Right lobe of liver (tissue), 6 donors: ENCODE measurements around the gene CORO1A. TPM values are rescaled to one million over a fixed set of nuclear protein-coding genes. Genes with fewer than 3 reads are reported as not detected.

ENCODE experiments used
- ATAC-seq, 4 donors: fragments of 200-7000 bp; cut with Tn5 transposase; one replicate each; pipeline ENCODE4 v1.9.1; 2020; ENCODE audit warnings: mild to moderate bottlenecking in 4 of 4, moderate library complexity in 4 of 4
- DNase-seq, 3 donors: peaks; one replicate each; pipeline ENCODE4 v3.0.0-alpha.2; 2020
- H3K27ac ChIP-seq, 3 donors: fragments of 200-600 bp; one replicate each; pipeline ENCODE4 v1.8.0; 2022
- H3K27me3 ChIP-seq, 2 donors: fragments of 200-600 bp; one replicate each; pipeline ENCODE4 v1.8.0; 2022
- H3K36me3 ChIP-seq, 4 donors: fragments of 200-600 bp; sonication (generic) in 1 of 4; one replicate each; pipeline versions ENCODE4 v1.5.1 to v1.8.0; 2017 to 2022; ENCODE audit warnings: control low read depth in 1 of 4
- H3K4me1 ChIP-seq, 4 donors: fragments of 200-600 bp; sonication (generic) in 1 of 4; one replicate each; pipeline versions ENCODE4 v1.5.1 to v1.8.0; 2017 to 2022; ENCODE audit warnings: control low read depth in 1 of 4
- H3K4me3 ChIP-seq, 3 donors: fragments of 200-600 bp; one replicate each; pipeline ENCODE4 v1.8.0; 2022
- H3K9me3 ChIP-seq, 4 donors: fragments of 200-600 bp; sonication (generic) in 1 of 4; one replicate each; pipeline versions ENCODE4 v1.5.1 to v1.8.0; 2017 to 2022; ENCODE audit warnings: control low read depth in 1 of 4
- POLR2A ChIP-seq: fragments of 450-650 bp; IDR thresholded peaks from one replicate; pipeline ENCODE4 v1.6.1; 2017; ENCODE audit warnings: antibody characterized with exemption, mild to moderate bottlenecking
- WGBS: methylation state at CpG from one replicate; pipeline ENCODE4 v1.1.6; 2018; ENCODE audit warnings: low coverage, low lambda C conversion rate; ENCODE audit not compliant: insufficient coverage; ENCODE audit errors: missing lambda C conversion rate; 5-methylcytosine and 5-hydroxymethylcytosine counted together
- intact Hi-C, 2 donors: fragments of 100-400 bp; cut with DNase I; formaldehyde crosslinking; loops; one replicate each; pipeline versions ENCODE4 v1.11.2 to v1.14.1; 2022
- total RNA-seq, 6 experiments: library from RNA; depleted of rRNA in 2 of 6; stranded (reverse); fragments of >200 nt in 2 of 6; fragmentation: NEBNext Ultra II Directional in 3 of 6; extraction: Animal tissue kit (Norgen Biotek cat#: 25700) in 3 of 6; gene quantifications; one replicate each; pipeline versions ENCODE4 v1.1.0 to v1.2.4, GENCODE V29; 2016 to 2023
- TF ChIP-seq, protein P1 (sequence below), 4 donors: fragments of 200-600 bp in 3 of 4; fragments of 450-650 bp in 1 of 4; IDR thresholded peaks; one replicate each; pipeline versions ENCODE4 v1.5.1 to v1.8.0; 2016 to 2022; ENCODE audit warnings: antibody characterized with exemption in 4 of 4, mild to moderate bottlenecking in 2 of 4
- donor health status: DM: no; HTN: yes; CAD: no.
- donor health status: DM: no; HTN: no; CAD: no.
- donor health status: DM: no; HTN: no; CAD: no.
- donor health status: DM: no; HTN: yes; CAD: no.
- donor health status: DM: no; HTN: yes; CAD: no.

CORO1A gene
- total RNA-seq, 6 experiments from 2014 or later: 7.0 to 15.2 (median 7.9) TPM

DNA sequence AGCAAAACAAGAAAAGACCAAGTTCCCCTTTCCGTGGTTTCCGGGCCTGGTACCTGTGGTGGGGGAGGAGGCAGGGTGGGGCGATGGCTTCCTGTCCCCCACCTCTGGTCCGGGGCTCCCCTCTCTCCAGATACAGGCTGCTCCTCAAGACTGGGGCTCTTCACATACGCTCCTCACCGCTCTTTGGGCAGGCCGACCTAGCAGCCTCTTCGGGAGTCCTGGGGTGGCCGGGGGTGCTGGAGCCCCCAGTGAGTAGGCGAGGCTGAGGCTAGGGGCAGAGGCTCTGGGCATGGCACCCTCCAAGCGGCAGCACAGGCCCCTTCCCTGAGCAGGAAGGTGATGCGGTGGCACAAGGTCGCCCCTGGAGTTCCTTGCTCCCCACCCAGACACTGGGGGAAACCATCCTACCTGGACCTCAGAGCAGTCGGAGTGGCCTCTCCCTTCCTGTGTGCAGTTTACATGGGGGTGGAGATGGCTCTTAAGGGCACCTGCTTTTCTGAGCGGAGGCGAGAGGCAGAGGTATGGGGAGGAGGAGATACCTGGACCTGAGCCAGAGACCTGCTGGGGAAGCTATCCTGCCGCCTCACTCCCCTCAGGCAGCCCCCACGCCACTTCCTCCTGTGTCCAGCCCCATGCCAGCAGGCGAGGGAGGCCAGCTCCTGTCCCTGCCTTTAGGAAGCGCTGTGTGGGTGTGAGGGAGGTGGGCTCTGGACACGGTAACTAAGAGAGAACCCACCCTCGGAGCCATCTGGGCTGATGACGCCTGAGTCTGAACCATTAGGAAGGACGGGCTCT is 891 bp downstream of the CORO1A start:
- no peaks in the 10 kb centered on the region for H3K9me3 ChIP-seq
- DNase-seq (peak; percentile 48 to 73 (median 59)), ATAC-seq (peak in 3 of 4 donors; percentile 5 to 13 (median 6))
- H3K27ac ChIP-seq: peak overlapping the region; percentile 43 to 72 (median 70)
- peak overlapping the region; percentile 25 to 67 (median 62) for H3K4me3 ChIP-seq
- 33% methylated on average over 11 of the region's 24 CpGs for WGBS
- H3K4me1 ChIP-seq: no peaks in the 10 kb centered on the region
- H3K27me3 ChIP-seq: no peaks in the 10 kb centered on the region
- TF ChIP-seq POLR2A: no peak
- intact Hi-C loops: no loop called here
- no peaks in the 10 kb centered on the region for H3K36me3 ChIP-seq

DNA sequence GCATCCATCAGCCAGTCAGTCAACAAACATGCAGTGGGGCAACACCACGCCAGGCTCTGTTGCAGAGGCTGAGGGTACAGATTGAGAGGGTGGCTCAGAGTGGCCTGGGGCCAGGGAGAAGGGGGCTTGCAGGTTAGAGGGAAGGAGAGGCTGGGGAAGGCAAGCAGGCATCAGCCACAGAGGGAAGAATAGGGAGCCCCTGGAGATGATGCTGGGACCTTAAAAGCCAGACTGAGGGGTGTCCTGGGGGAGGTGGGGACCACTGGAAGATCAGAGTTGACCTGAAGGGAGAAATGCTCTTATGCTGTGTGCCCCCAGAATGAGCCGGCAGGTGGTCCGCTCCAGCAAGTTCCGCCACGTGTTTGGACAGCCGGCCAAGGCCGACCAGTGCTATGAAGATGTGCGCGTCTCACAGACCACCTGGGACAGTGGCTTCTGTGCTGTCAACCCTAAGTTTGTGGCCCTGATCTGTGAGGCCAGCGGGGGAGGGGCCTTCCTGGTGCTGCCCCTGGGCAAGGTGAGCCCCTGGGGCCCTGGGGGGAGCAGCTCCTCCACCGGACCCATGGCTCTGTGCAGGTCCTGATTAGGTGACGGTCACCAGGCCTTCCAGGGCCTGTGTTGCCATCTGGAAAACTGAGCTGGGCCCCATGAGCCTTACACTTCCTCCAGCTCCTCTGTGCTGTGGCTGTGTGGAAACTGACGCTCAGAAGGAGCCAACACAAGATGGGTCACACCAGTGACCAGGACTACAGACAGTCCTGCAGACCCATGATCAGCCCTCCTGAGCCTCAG is 1.7 kb downstream of the CORO1A start:
- no peaks in the 10 kb centered on the region for H3K4me1 ChIP-seq
- no peak for TF ChIP-seq POLR2A
- TF ChIP-seq, protein P1, sequence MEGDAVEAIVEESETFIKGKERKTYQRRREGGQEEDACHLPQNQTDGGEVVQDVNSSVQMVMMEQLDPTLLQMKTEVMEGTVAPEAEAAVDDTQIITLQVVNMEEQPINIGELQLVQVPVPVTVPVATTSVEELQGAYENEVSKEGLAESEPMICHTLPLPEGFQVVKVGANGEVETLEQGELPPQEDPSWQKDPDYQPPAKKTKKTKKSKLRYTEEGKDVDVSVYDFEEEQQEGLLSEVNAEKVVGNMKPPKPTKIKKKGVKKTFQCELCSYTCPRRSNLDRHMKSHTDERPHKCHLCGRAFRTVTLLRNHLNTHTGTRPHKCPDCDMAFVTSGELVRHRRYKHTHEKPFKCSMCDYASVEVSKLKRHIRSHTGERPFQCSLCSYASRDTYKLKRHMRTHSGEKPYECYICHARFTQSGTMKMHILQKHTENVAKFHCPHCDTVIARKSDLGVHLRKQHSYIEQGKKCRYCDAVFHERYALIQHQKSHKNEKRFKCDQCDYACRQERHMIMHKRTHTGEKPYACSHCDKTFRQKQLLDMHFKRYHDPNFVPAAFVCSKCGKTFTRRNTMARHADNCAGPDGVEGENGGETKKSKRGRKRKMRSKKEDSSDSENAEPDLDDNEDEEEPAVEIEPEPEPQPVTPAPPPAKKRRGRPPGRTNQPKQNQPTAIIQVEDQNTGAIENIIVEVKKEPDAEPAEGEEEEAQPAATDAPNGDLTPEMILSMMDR (IDR thresholded peaks at IDR 0.05): no peak
- no peaks in the 10 kb centered on the region for H3K9me3 ChIP-seq
- WGBS: 33% methylated on average over 1 of the region's 13 CpGs
- ATAC-seq: peak in 2 of 4 donors; percentile 8
- peak; percentile 27 to 57 (median 52) for DNase-seq
- peak overlapping the region; percentile 15 to 70 (median 60) for H3K27ac ChIP-seq
- intact Hi-C loops: no loop called here
- H3K36me3 ChIP-seq: no peaks in the 10 kb centered on the region
- peak overlapping the region; percentile 25 to 67 (median 62) for H3K4me3 ChIP-seq
- no peaks in the 10 kb centered on the region for H3K27me3 ChIP-seq

DNA sequence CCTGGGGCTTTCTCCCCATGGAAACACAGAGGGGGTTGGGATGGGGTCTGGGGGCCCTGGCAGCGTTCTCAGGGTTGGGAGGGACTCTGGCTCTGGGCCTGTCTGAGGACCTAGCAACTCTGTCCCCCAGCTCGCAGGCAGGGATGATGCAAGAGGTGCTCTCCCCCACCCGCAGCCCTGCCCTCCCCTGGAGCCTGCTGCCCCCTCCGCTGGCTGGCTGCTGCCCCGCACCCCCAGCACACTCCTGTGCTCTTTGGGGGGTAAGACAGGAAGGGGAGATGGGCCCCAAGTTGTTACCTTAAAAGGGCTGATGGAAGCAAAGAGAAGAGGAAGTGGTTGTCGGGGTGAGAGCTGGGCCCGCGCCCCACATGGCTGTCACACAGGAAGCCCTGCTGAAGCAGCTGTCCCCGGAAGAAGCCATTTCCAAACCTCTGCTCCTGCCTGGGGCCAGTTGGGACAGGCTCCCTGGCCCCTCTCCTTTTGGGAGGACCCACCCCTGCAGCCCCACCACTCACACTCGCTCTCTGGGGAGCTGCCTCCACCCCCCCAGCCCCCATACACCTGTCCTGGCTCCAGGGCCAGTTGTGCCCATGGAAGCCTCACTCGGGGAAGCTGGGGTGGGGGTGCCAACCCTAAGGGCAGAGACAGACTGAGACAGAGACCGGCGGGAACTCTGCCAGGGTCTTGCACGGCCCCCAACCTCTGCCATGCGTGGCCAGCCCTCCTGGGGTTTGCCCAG is 2.5 kb downstream of the CORO1A start:
- WGBS: 68% methylated on average over 4 of the region's 15 CpGs
- no peak for TF ChIP-seq POLR2A
- TF ChIP-seq, protein P1 (IDR thresholded peaks at IDR 0.05): no peak
- DNase-seq: peak; percentile 58 to 73 (median 60)
- no peaks in the 10 kb centered on the region for H3K36me3 ChIP-seq
- H3K27ac ChIP-seq: peak overlapping the region; percentile 15 to 70 (median 60)
- no peaks in the 10 kb centered on the region for H3K27me3 ChIP-seq
- peak overlapping the region in 2 of 3 donors; percentile 7 to 16 for H3K4me3 ChIP-seq
- no peaks in the 10 kb centered on the region for H3K9me3 ChIP-seq
- peak; percentile 19 to 46 (median 38) for ATAC-seq
- no peaks in the 10 kb centered on the region for H3K4me1 ChIP-seq
- intact Hi-C loops: no loop called here

DNA sequence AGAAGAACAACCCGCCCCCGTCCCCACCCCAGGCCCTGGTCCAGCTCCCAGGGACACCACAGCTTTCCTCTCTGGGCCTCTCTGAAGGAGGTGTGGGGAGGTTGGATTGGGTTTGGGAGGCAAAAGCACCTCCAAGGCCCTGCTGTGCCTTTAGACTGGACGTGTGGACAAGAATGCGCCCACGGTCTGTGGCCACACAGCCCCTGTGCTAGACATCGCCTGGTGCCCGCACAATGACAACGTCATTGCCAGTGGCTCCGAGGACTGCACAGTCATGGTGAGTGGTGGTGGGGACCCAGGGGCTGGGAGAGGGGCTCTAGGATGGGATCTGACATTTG is 3.0 kb downstream of the CORO1A start:
- no peaks in the 10 kb centered on the region for H3K9me3 ChIP-seq
- 73% methylated on average over 3 of the region's 9 CpGs for WGBS
- H3K27ac ChIP-seq: peak overlapping the region in 2 of 3 donors; percentile 29 to 38
- H3K4me1 ChIP-seq: no peaks in the 10 kb centered on the region
- ATAC-seq: no peak
- peak overlapping the region in 2 of 3 donors; percentile 7 to 16 for H3K4me3 ChIP-seq
- DNase-seq: no peak
- intact Hi-C loops: no loop called here
- TF ChIP-seq POLR2A: no peak
- TF ChIP-seq, protein P1 (IDR thresholded peaks at IDR 0.05): no peak
- H3K27me3 ChIP-seq: no peaks in the 10 kb centered on the region
- no peaks in the 10 kb centered on the region for H3K36me3 ChIP-seq
